Islet precursor cell (in vitro differentiated cells): ENCODE measurements around the gene FASLG.
"Not testable (repeated sequence)": the region's sequence is repeated elsewhere in the genome, so short reads cannot be mapped to it uniquely, and the experiment has no call there.

Experiments
- DNase-seq: peaks from one replicate; pipeline ENCODE4 v3.0.0-alpha.2; 2018

FASLG gene, protein sequence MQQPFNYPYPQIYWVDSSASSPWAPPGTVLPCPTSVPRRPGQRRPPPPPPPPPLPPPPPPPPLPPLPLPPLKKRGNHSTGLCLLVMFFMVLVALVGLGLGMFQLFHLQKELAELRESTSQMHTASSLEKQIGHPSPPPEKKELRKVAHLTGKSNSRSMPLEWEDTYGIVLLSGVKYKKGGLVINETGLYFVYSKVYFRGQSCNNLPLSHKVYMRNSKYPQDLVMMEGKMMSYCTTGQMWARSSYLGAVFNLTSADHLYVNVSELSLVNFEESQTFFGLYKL

DNA sequence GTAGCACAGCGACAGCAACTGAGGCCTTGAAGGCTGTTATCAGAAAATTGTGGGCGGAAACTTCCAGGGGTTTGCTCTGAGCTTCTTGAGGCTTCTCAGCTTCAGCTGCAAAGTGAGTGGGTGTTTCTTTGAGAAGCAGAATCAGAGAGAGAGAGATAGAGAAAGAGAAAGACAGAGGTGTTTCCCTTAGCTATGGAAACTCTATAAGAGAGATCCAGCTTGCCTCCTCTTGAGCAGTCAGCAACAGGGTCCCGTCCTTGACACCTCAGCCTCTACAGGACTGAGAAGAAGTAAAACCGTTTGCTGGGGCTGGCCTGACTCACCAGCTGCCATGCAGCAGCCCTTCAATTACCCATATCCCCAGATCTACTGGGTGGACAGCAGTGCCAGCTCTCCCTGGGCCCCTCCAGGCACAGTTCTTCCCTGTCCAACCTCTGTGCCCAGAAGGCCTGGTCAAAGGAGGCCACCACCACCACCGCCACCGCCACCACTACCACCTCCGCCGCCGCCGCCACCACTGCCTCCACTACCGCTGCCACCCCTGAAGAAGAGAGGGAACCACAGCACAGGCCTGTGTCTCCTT is at the start of gene FASLG:
Gene FASLG, plus strand, starts transcription at position 233 of the 583 bp plus-strand sequence. Its CDS starts 99 bp downstream, at position 332.
- DNase-seq: no peak

DNA sequence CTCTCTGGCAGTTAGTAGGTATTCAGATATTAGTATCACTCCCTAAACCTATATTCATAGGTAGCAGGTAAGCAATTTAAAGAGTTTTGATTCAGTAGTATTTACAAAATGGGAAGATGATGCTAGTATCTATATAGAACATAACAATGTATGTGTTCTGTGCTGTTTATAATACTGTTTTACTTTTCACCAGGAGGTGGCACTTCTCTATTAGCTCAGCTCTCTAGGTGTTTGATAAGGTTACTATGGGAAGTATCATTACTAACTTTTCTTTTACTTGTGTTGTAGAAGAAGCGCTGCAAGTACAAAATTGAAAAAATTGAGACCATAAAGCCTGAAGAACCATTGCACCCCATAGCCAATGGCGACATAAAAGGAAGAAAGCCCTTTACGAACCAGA is 49.4 kb upstream of the FASLG start:
- DNase-seq: no peak

DNA sequence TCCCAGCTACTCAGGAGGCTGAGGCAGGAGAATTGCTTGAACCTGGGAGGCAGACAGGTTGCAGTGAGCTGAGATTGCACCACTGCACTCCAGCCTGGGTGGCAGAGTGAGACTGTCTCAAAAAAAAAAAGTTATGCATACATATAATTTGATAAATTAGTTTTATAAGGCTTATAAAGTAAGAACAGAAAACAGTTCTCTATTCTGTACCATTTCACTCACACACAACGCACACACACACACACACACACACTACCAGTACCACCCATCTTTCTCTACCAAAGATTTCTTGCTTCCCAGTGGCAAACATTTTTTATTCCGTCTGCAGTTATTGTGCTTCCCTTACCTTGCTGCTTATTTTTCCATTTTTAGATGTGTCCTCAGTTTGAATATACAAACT is 46.4 kb upstream of the FASLG start:
- no peak for DNase-seq

DNA sequence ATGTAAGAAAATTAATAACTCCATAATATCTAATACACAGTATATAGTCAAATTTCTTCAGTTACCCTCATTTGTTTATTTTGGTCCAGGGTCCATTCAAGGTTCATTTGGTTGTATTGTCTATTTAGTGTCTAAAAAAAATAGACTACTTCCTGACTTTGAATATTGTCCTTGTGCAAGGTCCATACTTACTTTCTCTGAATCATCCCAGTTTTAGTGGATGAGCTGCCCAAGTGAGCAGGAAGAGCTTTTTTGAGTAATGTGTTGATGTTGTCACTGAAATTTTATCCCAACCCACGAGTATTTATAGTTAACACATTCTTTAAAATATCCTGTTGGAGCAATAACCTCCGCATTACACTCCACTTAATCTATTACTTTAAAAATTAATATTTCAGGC is 45.6 kb upstream of the FASLG start:
- no peak for DNase-seq

DNA sequence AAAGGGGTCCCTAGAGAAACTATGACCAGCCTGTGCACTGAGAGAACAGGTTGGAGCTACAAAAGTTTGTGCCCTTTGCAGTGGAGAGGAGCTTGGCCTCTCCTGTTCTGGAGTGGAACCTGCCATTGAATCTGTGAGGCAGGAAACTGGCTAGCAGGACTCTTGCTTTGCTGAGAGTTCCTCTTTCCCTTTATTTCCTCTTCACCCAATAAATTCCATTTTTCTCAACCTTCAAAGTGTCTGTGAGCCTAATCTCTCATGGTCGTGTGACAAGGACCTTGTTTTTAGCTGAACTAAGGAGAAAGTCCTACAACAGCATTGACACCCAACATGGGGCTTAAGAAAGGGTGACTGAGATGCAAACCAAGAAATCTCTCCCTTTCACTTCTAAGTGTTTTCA is 42.7 kb upstream of the FASLG start:
- DNase-seq: no peak

DNA sequence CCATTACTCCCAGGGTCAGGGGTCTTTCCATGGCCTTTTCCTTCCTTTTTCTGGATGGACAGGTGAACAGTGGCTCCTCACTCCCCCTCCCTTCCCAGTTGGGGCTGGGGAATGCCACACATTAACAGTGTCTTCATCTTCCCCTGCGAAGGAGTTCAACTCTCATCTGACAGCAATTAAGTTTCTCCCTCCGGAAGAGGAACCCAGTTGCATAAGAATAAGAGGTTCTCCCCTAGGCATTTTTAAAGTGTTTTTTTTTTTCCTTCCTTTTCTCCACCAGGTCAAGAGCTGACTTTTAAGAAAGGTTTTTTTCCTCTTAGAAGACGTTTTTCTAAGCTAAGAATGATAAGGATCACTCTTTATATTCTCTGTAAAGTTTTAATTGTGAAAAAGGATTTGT is 42.3 kb upstream of the FASLG start:
- no peak for DNase-seq

DNA sequence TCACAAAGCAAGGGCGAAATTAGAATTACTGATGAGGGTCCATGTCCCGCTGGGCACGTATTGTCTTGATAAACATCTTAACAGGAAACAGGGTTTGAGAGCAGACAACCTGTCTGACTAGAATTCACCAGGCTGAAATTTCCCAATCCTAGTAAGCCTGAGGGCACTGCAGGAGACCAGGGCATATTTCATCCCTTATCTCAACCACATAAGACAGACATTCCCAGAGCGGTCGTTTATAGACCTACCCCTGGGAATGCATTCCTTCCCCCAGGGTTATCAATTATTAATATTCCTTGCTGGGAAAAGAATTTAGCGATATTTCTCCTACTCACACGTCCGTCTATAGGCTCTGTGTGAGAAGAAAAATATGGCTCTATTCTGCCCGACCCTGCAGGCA is 38.3 kb upstream of the FASLG start:
- not testable (repeated sequence) for DNase-seq

DNA sequence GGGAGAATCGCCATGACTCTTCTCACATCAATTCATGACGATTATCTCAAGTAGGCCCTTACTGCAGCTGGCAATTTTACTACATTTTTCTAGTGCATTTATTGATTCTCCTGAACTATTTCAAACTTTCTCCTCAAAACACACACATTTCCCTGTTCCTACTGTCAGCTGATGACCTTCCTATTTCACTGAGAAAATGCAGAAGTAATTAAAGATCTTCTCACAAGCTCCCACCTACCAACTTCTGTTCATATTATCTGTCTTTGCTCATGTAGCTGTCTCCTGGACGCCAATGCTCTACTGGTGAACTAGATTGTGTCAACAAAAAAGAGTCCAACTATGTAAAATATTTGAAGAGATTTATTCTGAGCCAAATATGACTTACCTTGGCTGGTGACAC is 36.4 kb upstream of the FASLG start:
- no peak for DNase-seq

DNA sequence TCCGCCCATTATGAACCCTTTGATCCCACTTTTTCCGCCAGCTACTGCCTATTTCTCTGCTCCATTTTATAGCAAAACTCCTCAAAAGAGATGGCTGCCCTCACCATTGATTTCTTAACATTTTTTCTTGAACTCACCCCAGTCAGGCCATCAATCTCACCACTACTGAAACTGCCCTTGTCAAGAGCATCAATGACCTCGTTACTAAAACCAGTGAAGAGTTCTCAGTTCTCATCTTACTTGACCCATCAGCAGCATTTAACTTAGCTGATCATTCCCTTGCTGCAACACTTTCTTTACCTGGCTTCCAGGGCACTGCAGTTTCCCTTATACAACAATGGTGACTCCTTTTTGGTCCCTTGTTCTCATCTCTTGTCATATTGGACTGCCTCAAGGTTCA is 35.2 kb upstream of the FASLG start:
- no peak for DNase-seq

DNA sequence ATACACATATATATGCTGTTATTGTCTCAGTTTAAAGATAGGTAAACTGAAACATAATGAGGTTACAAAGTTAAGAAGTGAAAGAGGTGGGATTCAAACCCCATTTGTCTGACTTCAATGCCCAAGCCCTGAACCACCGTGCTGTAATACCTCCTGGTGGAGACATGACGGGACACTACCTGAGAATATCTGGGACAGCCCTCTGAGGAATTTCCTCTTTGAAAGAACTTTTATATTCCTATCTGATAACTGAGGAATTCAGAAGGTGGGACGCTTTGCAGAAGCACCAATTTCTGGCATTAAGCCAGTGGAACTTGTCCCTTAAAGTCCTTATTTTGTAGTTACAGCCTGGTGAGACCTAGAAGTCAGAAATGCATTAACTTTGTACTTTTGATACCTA is 32.1 kb upstream of the FASLG start:
- no peak for DNase-seq

DNA sequence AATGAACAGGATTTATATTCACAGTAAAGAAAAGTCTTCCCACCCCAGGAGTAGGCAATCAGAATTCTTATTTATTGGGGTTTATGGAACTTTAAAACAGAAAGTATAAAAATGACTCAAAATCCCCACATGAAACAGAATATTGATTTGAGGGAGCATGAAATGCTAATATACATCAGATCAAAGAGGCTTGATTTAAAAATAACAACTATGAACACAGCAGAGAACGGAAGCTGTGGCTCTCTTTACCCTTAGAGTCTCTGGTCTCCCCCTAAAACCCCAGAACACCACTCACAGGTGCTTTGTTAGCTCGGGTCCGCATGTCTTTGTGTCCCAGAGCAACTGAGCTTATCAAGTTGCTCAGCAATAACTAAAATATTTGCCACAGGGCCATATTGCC is 31.2 kb upstream of the FASLG start:
- no peak for DNase-seq

DNA sequence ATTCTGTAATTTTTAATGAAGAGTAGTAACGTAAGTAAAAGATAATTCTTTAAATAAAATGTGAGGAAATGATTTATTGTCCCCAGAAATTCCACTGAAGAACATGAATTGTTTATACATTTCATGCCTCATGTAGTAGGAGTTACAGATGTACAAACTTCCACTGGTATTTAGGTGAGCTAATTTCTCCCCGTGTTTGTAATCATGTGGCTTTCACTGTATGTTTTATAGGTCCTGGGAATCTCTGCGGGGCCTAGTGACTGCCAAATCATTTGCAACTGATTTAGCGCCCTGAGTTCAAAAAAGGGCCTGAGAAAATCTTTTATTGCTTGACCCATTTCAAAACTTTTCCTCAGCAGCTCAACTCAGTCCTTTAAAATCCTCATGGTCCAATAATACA is 30.5 kb upstream of the FASLG start:
- no peak for DNase-seq

DNA sequence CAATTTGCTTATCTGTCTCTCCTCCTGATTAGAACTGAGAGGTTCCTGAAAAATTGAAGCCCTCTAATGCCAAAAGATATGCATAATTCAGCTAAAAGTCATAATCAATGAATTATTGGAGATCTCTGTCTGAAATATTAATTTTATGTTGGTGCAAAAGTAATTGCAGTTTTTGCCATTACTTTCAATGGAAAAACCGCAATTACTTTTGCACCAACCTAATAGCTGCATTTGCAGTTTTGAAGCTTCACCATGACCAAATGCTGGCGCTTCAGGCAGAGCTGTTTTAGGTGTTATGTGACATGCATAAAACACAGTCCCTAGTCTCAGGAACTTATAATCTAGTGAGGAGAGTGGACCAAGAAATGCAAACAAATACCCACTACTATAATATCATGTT is 29.7 kb upstream of the FASLG start:
- DNase-seq: no peak

DNA sequence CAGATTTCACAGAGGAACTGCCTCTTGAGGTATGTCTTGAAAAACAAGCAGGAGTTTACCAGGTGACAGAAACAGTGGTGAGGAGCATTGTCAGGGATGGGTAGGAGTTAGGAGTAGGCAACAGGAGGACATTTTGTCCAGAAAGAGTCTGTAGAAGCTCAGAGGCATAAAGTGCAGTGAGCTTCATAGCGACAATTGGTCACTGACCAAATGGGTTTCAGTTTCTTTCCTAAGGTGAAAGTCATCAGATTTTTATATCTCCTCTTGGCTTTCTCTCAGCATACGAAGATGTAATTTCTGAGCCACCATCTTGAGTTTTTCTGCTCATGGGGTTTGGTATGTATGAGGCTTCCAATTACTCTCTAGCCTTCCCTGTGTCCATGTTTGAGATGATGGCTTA is 29.3 kb upstream of the FASLG start:
- DNase-seq: no peak

DNA sequence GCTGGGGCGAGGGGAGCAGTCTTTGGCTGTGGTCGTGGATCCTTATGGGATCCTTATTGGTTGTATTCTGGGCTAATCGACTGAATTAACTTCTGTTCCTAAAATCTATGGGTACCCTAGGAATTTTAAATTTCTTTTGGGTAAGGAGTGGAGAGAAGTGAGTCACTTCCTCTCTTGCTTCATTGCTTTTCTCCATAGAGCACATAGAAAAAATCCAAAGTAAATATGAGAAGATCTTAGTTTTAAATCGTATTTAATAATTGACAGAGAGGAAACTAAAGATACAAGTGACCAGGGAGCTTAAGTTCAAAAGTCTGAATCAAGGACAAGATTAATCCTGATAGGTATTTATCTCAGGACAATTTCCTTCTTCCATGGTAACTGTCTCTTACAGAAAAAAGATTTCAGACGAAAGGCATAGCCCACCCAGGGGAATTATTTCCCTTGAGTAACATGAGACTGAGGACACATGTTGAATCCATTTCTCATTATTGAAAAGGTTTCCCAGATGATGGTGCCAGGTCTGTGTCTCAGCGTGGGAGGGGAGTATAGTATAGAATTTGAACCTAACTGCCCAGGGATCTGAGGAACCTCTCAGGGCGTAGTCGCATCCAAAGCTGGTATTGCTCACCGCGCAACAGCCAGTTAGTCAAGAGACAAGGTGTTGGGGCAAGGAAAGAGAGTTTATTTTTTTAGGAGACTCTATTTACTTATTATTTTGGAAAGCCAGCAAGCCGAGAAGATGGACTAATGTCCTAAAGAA is 28.7 kb upstream of the FASLG start:
- DNase-seq: no peak

DNA sequence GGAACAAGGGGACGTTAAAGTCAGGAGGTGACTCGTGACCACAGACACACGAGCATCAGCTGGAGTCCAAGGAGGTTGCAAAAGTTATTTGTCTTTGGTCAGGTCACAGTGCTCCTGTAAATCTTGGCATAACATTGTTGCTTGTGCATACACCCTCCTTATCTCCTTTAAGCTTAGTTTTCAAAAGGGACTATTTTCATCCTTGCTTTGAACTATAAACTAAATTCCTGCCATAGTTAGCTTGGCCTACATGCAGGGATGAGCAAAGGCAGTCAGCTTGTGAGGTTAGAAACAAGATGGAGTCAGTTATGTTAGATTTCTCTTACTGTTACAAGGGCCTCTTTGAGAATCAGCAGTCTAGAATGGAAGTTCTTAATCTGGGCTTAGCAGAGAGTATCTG is 28.0 kb upstream of the FASLG start:
- no peak for DNase-seq

DNA sequence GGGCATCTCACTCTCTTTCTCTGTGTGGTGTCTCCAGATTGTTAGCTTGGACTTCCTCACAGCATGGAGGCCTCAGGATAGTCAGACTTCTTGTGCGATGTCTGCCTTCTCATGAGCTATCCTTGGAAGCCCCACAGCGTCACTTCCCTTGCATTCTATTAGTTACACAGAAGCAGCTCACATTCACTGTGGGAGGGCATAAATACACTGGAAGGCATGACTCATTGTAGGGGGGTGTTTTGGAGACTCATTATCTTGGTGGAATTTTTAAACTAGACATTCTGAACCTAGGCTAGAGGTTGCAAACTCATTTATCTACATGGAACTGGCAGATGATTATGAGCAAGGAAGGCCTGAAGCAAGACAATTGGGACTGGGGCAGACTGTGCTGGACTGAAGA is 21.4 kb upstream of the FASLG start:
- DNase-seq: peak; percentile 70

DNA sequence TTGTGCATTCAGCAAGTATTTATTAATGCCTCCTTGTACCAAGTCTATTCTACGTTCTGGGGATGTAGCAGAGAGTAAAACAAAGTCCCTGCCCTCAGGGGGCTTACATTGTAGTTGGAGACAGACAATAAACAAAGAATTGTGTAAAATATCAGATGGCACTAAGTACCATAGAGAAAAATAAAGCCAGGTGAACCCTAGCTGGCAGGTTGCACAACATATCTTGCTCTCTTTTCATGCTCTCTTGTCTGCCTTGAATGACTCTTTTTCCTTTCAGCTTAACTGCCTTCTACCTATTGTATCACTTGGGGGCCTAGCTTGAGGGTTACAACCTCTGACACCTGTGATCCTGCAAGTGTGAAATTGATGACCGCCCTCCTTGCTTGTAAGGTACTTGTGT is 20.7 kb upstream of the FASLG start:
- no peak for DNase-seq

DNA sequence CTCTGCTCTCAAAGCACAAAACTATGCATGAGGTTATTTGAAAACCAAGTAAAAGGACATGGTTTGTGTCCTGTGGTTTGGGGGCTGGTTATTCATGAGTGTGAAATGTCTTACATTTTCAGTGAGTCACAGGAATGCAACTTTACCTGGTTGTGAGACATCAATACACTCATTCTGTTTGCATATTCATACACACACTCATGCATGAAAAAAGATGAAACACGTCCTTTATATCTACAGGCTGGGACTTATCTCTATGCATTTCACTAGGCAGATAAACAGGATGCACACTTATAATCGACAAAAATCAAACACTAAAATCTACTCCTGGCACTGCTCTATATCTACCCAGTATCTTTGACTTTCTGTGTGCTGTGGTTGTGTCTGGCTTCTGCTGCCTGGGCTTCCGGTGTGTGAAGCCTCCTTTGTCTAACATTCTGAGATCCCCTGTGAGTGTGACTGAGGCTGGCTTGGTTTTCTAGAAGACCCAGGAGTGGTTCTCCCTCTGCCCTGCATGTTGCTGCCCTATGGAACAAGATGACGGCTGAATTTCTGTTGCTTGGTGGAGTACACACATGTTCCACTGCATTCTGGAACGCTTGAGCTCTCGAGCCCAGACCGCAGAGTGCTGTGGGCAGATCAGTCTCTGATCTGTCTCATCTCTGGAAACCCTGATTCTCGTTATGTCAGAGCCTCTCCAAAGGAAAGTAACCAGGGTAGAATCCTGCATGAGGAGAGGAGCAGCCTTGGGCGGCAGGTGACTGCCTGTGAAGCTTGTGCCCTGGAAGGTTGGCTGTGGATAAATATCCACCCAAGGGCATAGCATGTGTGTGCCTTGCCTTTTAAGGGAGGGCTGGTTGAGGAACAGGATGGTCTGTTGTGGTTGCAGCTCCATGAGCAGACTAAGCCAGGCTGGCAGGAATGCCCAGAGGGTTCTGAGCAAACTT is 19.7 kb upstream of the FASLG start:
- DNase-seq: peak; percentile 81

DNA sequence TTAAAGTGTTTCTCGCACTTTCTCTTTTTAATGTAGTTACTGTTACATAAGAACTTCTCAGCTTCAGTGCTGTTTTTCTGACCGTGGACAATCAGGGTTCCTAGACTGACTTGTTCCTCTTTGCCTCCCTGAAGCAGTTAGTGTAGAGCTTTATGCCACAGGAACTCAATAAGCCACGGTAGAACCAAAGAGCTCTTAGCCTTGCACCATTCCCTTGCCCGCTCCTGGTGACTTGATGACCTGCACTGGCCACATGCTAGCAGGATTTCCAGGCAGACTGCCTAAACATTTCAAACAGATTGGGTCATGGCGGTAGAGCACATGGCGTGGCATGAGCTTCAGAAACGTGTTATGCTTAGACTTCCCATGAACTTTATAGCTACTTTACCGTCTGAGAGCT is 18.8 kb upstream of the FASLG start:
- DNase-seq: no peak

DNA sequence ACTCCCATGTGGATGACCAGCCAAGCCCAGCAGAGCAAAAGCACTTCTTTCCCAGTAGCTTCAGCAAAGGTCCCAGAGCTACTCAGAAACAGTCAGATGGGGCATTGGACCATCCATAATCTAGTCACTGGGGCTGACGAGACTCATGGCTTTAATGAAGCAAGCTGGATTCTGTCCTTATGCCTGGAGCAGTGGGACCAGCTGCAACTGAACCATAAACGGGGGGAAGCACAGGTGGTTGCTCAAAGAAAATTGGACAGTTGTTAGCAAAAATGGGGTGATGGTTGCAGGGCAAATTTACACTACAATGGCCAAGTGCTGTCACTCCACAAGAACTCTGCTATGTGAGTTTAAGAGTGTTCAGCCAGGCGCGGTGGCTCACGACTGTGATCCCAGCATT is 17.4 kb upstream of the FASLG start:
- DNase-seq: no peak

DNA sequence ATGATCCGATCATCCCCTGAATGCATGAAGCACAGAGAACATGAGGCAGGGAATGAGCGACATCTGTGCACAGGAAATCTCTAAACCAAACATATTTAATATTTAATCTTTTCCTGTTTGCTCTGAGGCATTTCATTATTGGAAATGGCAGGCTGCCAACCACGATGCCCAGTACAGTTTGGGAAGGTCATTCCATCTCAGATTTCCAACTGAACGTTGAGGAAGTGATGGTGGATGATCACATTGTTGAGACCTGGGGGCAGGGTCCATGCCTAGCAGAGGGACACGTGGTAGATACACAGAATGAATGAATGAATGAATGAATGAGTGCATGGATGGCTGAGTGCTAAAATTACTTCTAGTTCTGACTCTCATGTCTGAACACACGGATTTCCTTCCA is 15.9 kb upstream of the FASLG start:
- DNase-seq: no peak

DNA sequence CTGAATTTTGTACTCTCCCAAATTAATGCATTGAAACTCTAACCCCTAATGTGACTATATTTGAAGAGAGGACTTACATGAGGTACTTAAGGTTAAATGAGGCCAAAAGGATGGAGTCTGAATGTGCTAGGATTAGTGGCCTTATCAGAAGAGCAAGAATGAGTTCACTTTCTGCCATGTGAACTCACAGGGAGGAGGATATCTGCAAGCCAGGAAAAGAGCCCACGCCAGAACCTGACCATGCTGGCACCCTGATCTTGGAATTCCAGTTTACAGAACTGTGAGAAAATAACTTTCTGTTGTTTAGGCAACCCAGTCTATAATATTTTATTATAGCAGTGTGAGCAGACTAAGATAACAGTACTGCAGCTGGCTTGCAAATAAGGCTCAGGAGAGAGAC is 12.2 kb upstream of the FASLG start:
- DNase-seq: no peak
